ENCODE results near the gene TERC. TPM values are rescaled to one million over a fixed set of nuclear protein-coding genes. Genes with fewer than 3 reads are reported as not detected.

Gene TERC
- total and polyA plus RNA-seq, 2 experiments from 2014 or later, result 2.0 to 216 TPM

GRCh38 chr3:169755488-169755887, 9.4 kb downstream of the TERC start:
- Histone ChIP-seq H3K36me3 (replicated peaks; ENCODE audit: insufficient read depth, low read depth) (no peaks in the 10 kb centered on the region), H3K4me1 (ENCODE audit: insufficient read depth) (no peaks in the 10 kb centered on the region), H4K20me1 (ENCODE audit: insufficient read depth, poor library complexity, severe bottlenecking) (no peaks in the 10 kb centered on the region), H3K27me3 (no peaks in the 10 kb centered on the region), H3K27ac (no peak overlapping the region), H2AFZ (no peak overlapping the region), H3K9me2 (replicated peaks; ENCODE audit: insufficient read depth) (no peaks in the 10 kb centered on the region), H3K9me3 (ENCODE audit: low read depth) (no peaks in the 10 kb centered on the region), H3K79me2 (no peaks in the 10 kb centered on the region), H3K4me3 (no peak overlapping the region), H3K4me2 (no peak overlapping the region)
- no peak for DNase-seq (ENCODE audit: low spot score)
- TF ChIP-seq EZH2phosphoT487 (IDR thresholded peaks at IDR 0.05; ENCODE audit: low read depth, severe bottlenecking, unreplicated experiment), result no peak
- TF ChIP-seq EZH2 (IDR thresholded peaks at IDR 0.05; ENCODE audit: borderline replicate concordance), result no peak
- 71% methylated on average over 2 of the region's 2 CpGs for WGBS (ENCODE audit: low lambda C conversion rate, missing lambda C conversion rate)

GRCh38 chr3:169754711-169755110, 10.1 kb downstream of the TERC start:
- TF ChIP-seq, protein P1, sequence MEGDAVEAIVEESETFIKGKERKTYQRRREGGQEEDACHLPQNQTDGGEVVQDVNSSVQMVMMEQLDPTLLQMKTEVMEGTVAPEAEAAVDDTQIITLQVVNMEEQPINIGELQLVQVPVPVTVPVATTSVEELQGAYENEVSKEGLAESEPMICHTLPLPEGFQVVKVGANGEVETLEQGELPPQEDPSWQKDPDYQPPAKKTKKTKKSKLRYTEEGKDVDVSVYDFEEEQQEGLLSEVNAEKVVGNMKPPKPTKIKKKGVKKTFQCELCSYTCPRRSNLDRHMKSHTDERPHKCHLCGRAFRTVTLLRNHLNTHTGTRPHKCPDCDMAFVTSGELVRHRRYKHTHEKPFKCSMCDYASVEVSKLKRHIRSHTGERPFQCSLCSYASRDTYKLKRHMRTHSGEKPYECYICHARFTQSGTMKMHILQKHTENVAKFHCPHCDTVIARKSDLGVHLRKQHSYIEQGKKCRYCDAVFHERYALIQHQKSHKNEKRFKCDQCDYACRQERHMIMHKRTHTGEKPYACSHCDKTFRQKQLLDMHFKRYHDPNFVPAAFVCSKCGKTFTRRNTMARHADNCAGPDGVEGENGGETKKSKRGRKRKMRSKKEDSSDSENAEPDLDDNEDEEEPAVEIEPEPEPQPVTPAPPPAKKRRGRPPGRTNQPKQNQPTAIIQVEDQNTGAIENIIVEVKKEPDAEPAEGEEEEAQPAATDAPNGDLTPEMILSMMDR (IDR thresholded peaks at IDR 0.05; ENCODE audit: poor library complexity), result no peak
- TF ChIP-seq EZH2 (IDR thresholded peaks at IDR 0.05; ENCODE audit: borderline replicate concordance), result no peak
- 70% methylated on average over 3 of the region's 3 CpGs for WGBS (ENCODE audit: low lambda C conversion rate, missing lambda C conversion rate)
- no peak overlapping the region for H3K27ac ChIP-seq

GRCh38 chr3:169751875-169752274, 13.0 kb downstream of the TERC start:
- H3K79me2 ChIP-seq, result no peaks in the 10 kb centered on the region
- no peaks in the 10 kb centered on the region for H3K4me1 ChIP-seq (ENCODE audit: insufficient read depth)
- no peaks in the 10 kb centered on the region for H3K9me2 ChIP-seq (replicated peaks; ENCODE audit: insufficient read depth)
- H3K9me3 ChIP-seq (ENCODE audit: low read depth), result no peaks in the 10 kb centered on the region
- no peak overlapping the region for H3K27ac ChIP-seq
- DNase-seq (ENCODE audit: low spot score), result no peak
- 93% methylated on average over 2 of the region's 2 CpGs for WGBS (ENCODE audit: low lambda C conversion rate, missing lambda C conversion rate)
- H3K36me3 ChIP-seq (replicated peaks; ENCODE audit: insufficient read depth, low read depth), result no peaks in the 10 kb centered on the region
- no peaks in the 10 kb centered on the region for H4K20me1 ChIP-seq (ENCODE audit: insufficient read depth, poor library complexity, severe bottlenecking)
- TF ChIP-seq, protein P1 (IDR thresholded peaks at IDR 0.05; ENCODE audit: poor library complexity), result no peak
- TF ChIP-seq EZH2 (IDR thresholded peaks at IDR 0.05; ENCODE audit: borderline replicate concordance), result no peak
- no peak for TF ChIP-seq EZH2phosphoT487 (IDR thresholded peaks at IDR 0.05; ENCODE audit: low read depth, severe bottlenecking, unreplicated experiment)
- no peaks in the 10 kb centered on the region for H3K27me3 ChIP-seq
- H2AFZ ChIP-seq, result no peak overlapping the region
- H3K4me3 ChIP-seq, result no peak overlapping the region
- no peak overlapping the region for H3K4me2 ChIP-seq

More at GRCh38 chr3:169754711-169755110, 10.1 kb downstream of the TERC start:
- no peaks in the 10 kb centered on the region for H3K79me2 ChIP-seq
- H3K9me3 ChIP-seq (ENCODE audit: low read depth), result no peaks in the 10 kb centered on the region
- no peaks in the 10 kb centered on the region for H3K27me3 ChIP-seq
- H3K4me3 ChIP-seq, result no peak overlapping the region
- no peak overlapping the region for H3K4me2 ChIP-seq
- no peaks in the 10 kb centered on the region for H3K36me3 ChIP-seq (replicated peaks; ENCODE audit: insufficient read depth, low read depth)
- DNase-seq (ENCODE audit: low spot score), result no peak
- H3K9me2 ChIP-seq (replicated peaks; ENCODE audit: insufficient read depth), result no peaks in the 10 kb centered on the region
- H3K4me1 ChIP-seq (ENCODE audit: insufficient read depth), result no peaks in the 10 kb centered on the region
- H4K20me1 ChIP-seq (ENCODE audit: insufficient read depth, poor library complexity, severe bottlenecking), result no peaks in the 10 kb centered on the region
- no peak overlapping the region for H2AFZ ChIP-seq

DNA sequence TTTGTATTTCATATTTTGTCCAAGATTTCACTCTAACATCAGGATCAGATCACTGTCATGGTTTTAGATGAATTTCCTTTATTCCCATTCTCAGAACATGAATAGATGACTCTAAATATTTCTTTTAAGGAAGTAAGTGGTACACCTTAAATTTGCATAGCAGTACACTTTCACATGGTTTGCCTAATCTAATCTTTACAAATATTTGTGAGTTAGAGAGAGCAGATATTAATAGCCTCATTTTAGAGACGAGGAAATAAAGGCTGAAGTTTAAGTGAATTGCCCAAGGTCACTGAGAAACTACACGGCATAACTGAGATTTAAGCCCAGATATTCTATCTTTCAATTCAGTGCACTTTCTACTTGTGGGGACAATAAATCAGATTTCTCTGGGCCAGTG, 14.2 kb downstream of the TERC start:
- Histone ChIP-seq H3K9me3 (ENCODE audit: low read depth) (no peaks in the 10 kb centered on the region), H3K4me1 (ENCODE audit: insufficient read depth) (no peaks in the 10 kb centered on the region), H2AFZ (no peak overlapping the region), H3K4me3 (no peak overlapping the region), H3K9me2 (replicated peaks; ENCODE audit: insufficient read depth) (no peaks in the 10 kb centered on the region), H4K20me1 (ENCODE audit: insufficient read depth, poor library complexity, severe bottlenecking) (no peaks in the 10 kb centered on the region), H3K27ac (no peak overlapping the region), H3K36me3 (replicated peaks; ENCODE audit: insufficient read depth, low read depth) (no peaks in the 10 kb centered on the region), H3K4me2 (no peak overlapping the region), H3K79me2 (no peaks in the 10 kb centered on the region), H3K27me3 (no peaks in the 10 kb centered on the region)
- 52% methylated on average over 2 of the region's 2 CpGs for WGBS (ENCODE audit: low lambda C conversion rate, missing lambda C conversion rate)
- TF ChIP-seq, protein P1 (IDR thresholded peaks at IDR 0.05; ENCODE audit: poor library complexity), result no peak
- TF ChIP-seq EZH2 (IDR thresholded peaks at IDR 0.05; ENCODE audit: borderline replicate concordance), result no peak
- no peak for TF ChIP-seq EZH2phosphoT487 (IDR thresholded peaks at IDR 0.05; ENCODE audit: low read depth, severe bottlenecking, unreplicated experiment)
- DNase-seq (ENCODE audit: low spot score), result no peak

Data from hepatocyte (in vitro differentiated cells).